ENCODE measurements around the gene SESN1.

- TF ChIP-seq CTCF (IDR thresholded peaks at IDR 0.05): no peak
- no peak for TF ChIP-seq EZH2 (IDR thresholded peaks at IDR 0.05)
- no peak for TF ChIP-seq EZH2phosphoT487 (IDR thresholded peaks at IDR 0.05)
Measured at GRCh38 chr6:109103942-109104341, 9.3 kb upstream of the SESN1 start.

Measured in neural progenitor cell (in vitro differentiated cells).